ENCODE results near the gene ZNF638. TPM values are rescaled to one million over a fixed set of nuclear protein-coding genes. Genes with fewer than 3 reads are reported as not detected.

ZNF638 gene
- total and polyA plus RNA-seq, 2 of the 8 experiments (the other 6 are each of a cell fraction or from before 2014, with no cell fraction given), result 45.3 to 143 TPM

DNA sequence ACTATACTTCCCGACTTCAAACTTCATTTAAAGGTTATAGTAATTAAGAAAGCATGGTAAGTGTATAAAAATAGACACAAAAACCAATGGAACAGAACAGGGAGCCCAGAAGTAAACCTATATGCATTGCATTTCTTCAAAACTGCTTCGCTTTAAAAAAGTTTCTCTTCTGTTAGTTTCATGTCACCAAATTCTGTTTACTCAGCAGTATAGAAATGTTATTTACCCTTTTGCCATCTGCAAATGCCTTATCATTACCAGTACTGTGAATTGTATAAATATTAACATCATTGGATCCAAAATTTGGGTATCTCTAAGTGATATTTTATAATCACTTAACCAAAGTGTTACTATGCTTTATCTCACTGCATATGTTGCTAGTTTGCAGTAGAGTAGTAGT is 45.9 kb upstream of the ZNF638 start:
- H3K18ac ChIP-seq (ENCODE audit: extremely low read depth, low read length), result no peak overlapping the region
- no peak overlapping the region for H3K4me2 ChIP-seq (ENCODE audit: insufficient read depth in 1 of 2, low read depth in 2 of 2, low read length in 2 of 2)
- H3K23ac ChIP-seq (ENCODE audit: insufficient read length), result no peak overlapping the region
- H3K14ac ChIP-seq (ENCODE audit: insufficient read length), result no peak overlapping the region
- H2BK120ac ChIP-seq (replicated peaks; ENCODE audit: low read depth, low read length), result no peak overlapping the region
- H2BK20ac ChIP-seq (ENCODE audit: low read length), result no peak overlapping the region
- DNase-seq (ENCODE audit: low read depth in 1 of 2, low spot score in 2 of 2), result no peak
- no peaks in the 10 kb centered on the region for H3K36me3 ChIP-seq (ENCODE audit: control insufficient read depth in 2 of 4, insufficient read depth in 4 of 4, low read length in 3 of 4)
- H3K4me3 ChIP-seq (ENCODE audit: extremely low read depth in 1 of 4, insufficient read depth in 2 of 4, low read depth in 3 of 4, low read length in 4 of 4), result no peak overlapping the region
- WGBS, 2 experiments (ENCODE audit: extremely low coverage in 1 of 2, insufficient coverage in 1 of 2, insufficient read length in 1 of 2, insufficient replicate concordance in 2 of 2, low coverage in 1 of 2, low lambda C conversion rate in 2 of 2, missing lambda C conversion rate in 1 of 2), result 87% methylated on average over 2 of the region's 2 CpGs; no CpG with 5 or more reads in 1 of the 2 experiments
- no peak overlapping the region for H4K91ac ChIP-seq (replicated peaks; ENCODE audit: insufficient read length, low read length)
- no peak overlapping the region for H4K5ac ChIP-seq (ENCODE audit: insufficient read length, low read depth, low read length)
- H3K4ac ChIP-seq (replicated peaks; ENCODE audit: insufficient read length, low read depth, low read length), result no peak overlapping the region
- no peak overlapping the region for H2BK12ac ChIP-seq (ENCODE audit: low read depth, low read length)
- H2BK15ac ChIP-seq (ENCODE audit: low read length), result no peak overlapping the region
- H3K56ac ChIP-seq (replicated peaks; ENCODE audit: insufficient read length, low read depth, low read length), result no peak overlapping the region
- CTCF ChIA-PET (ENCODE audit: partially characterized antibody), result interaction anchor here (0.9 to 4.2 kb wide), 3 partner anchors 9 to 59 kb away, joined by 3 to 16 read pairs (median 14); partner anchors contain the start of gene PAIP2B
- FAIRE-seq, result no peak
- H4K20me1 ChIP-seq (replicated peaks in 1 of 2; ENCODE audit: control insufficient read depth in 1 of 2, insufficient read depth in 2 of 2, low read length in 2 of 2), result peaks cover 0 to 2% of the 10 kb centered on the region in 2 experiments
- peaks cover 0 to 3% (median under 1%) of the 10 kb centered on the region in 4 experiments; a peak in 2 of 7 replicates for H3K4me1 ChIP-seq (replicated peaks in 1 of 4; ENCODE audit: control insufficient read depth in 3 of 4, insufficient read depth in 4 of 4, low read length in 3 of 4)
- H3K27ac ChIP-seq (ENCODE audit: low read depth, low read length), result no peak overlapping the region
- no peak overlapping the region for H2BK5ac ChIP-seq (ENCODE audit: low read depth, low read length)
- H3K9me3 ChIP-seq (ENCODE audit: insufficient read depth in 2 of 2, low read depth in 1 of 2, low read length in 1 of 2), result no peaks in the 10 kb centered on the region
- POLR2A ChIA-PET (ENCODE audit: partially characterized antibody), result no interaction called here
- no peak overlapping the region for H3K9ac ChIP-seq (replicated peaks in 1 of 4; ENCODE audit: extremely low read depth in 1 of 4, low read depth in 3 of 4, low read length in 3 of 4)
- no peaks in the 10 kb centered on the region for H3K23me2 ChIP-seq (ENCODE audit: low read depth, low read length)
- no peak overlapping the region for H4K8ac ChIP-seq (ENCODE audit: extremely low read depth, insufficient read depth, low read length)
- H2AFZ ChIP-seq (ENCODE audit: low read length), result no peak overlapping the region
- peaks cover 7% of the 10 kb centered on the region; the same call in 1 of the 2 replicates for H3K79me1 ChIP-seq (ENCODE audit: low read depth, low read length)
- no peak for TF ChIP-seq TEAD4 (IDR thresholded peaks at IDR 0.05; ENCODE audit: low read depth, low read length)
- TF ChIP-seq FOSL1 (IDR thresholded peaks at IDR 0.05; ENCODE audit: insufficient read depth, low read depth, low read length), result no peak
- no peak for TF ChIP-seq KDM4A (IDR thresholded peaks at IDR 0.05; ENCODE audit: low read depth, low read length, severe bottlenecking)
- TF ChIP-seq RBBP5 (IDR thresholded peaks at IDR 0.05; ENCODE audit: borderline replicate concordance, low read depth, low read length), result no peak
- H2AK5ac ChIP-seq (ENCODE audit: low read depth, low read length), result no peak overlapping the region
- H3K79me2 ChIP-seq (ENCODE audit: control insufficient read depth in 1 of 2, insufficient read depth in 2 of 2, low read length in 2 of 2), result peaks cover 4 to 80% of the 10 kb centered on the region in 2 experiments
- H3K27me3 ChIP-seq (replicated peaks in 1 of 4; ENCODE audit: control insufficient read depth in 3 of 4, extremely low read depth in 1 of 4, insufficient read depth in 3 of 4, low read length in 3 of 4), result no peaks in the 10 kb centered on the region

Data from H1 (cell line).